GM21786 (cell line): Measurements from ENCODE around the gene ARSA.
"Not testable (repeated sequence)": the region's sequence is repeated elsewhere in the genome, so short reads cannot be mapped to it uniquely, and the experiment has no call there.

Experiments used
- ATAC-seq: cut with Tn5 transposase; IDR thresholded peaks from one replicate; pipeline ENCODE4 v1.9.1; 2021; ENCODE audit not compliant: unreplicated experiment

Gene ARSA

GRCh38 chr22:50656122-50657070, 28.4 kb upstream of the ARSA start:
- no peak for ATAC-seq

GRCh38 chr22:50654664-50655063, 26.7 kb upstream of the ARSA start:
- not testable (repeated sequence) for ATAC-seq

GRCh38 chr22:50653256-50653655, 25.3 kb upstream of the ARSA start:
- no peak for ATAC-seq

DNA sequence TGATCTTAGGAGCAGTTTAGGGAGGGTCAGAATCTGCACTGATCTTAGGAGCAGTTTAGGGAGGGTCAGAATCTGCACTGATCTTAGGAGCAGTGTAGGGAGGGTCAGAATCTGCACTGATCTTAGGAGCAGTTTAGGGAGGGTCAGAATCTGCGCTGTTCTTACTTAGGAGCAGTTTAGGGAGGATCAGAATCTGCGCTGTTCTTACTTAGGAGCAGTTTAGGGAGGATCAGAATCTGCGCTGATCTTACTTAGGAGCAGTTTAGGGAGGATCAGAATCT, 15.8 kb upstream of the ARSA start:
- not testable (repeated sequence) for ATAC-seq

- not testable (repeated sequence) for ATAC-seq
These were observed 15.3 kb upstream of the ARSA start for GRCh38 chr22:50643021-50643820.

GRCh38 chr22:50641696-50642607, 14.0 kb upstream of the ARSA start:
- ATAC-seq: no peak

DNA sequence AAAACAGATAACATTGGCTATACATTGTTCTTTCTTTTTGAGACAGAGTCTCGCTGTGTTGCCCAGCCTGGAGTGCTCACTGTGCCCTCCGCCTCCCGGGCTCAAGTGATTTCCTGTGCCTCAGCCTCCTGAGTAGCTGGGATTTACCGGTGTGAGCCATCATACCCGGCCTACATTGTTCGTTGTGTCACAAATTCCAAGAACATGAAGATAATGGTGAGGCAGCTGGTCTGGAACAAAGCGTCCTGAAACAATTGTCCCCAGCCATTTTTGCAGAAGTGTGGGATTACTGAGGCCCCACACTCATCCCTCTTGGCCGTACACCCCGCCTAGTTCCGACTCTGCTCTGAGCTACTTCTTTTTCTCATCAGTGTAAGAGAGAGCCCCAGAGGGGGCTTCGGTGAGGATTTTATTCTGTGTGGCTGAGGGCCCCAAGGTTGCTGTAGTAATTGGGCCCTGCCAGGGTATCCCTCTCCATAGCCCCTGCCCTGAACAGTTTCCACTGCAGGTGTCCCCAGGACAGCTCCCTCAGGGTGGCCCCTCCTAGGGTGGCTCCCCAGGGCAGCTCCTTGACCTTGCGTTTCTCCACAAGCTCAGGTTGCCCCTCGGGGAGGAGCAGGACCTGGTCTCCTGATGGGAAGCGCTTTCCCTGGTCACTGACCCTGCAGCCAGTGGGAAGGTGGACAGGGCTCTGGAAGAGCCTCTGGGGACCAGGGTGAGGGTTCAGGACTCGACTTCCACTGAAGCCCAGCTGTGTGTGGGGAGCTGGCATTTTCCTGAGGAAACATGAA, 13.1 kb upstream of the ARSA start:
- no peak for ATAC-seq

DNA sequence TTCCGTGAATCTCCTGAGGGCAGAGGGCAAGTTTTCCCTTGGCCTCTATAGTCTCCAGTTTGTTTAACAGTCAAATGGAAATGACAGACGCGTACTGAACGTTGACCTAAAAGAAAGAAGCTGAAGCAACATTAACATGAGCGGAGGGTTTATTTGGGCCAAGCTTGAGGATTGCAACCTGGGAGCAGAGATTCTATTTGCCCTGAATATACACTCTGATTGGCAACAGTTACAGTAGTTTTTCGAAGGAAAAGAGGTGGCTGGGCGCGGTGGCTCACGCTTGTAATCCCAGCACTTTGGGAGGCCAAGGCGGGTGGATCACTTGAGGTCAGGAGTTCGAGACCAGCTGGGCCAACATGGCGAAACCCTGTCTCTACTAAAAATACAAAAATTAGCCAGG, 12.3 kb upstream of the ARSA start:
- ATAC-seq: not testable (repeated sequence)

DNA sequence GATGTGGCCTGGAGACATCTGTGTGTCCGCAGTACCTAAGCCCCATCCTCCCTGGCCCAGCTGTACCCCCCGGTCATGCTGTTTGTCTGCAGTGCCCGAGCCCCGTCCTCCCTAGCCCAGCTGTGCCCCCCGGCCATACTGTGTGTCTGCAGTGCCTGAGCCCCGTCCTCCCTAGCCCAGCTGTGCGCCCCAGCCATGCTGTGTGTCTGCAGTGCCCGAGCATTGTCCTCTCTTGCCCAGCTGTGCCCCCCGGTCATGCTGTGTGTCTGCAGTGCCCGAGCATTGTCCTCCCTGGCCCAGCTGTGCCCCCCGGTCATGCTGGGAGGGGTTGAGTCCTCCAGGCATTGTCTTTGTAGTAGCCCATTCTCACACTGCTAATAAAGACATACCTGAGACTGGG, 7.6 kb upstream of the ARSA start:
- ATAC-seq: no peak

GRCh38 chr22:50633771-50634170, 5.8 kb upstream of the ARSA start:
- no peak for ATAC-seq

DNA sequence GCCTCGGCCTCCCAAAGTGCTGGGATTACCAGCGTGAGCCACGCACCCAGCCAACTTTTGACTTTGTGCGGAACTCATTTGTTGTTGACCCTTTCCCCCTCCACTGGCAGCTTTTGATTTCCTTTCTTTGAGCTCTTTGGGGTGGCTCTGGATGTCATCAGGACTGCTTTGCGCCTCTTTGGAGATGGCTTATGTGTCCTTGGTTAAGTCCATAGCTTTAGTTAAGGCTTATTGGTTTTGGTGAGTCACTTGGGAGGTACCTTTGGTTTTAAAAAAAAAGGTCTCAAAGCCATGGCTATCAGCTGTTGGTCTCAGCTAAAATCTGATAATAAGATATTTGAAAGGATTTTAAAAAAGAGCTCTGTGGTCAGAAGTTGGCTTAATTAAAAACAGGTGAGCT, 5.1 kb upstream of the ARSA start:
- ATAC-seq: no peak

GRCh38 chr22:50630376-50630775, 2.4 kb upstream of the ARSA start:
- no peak for ATAC-seq

DNA sequence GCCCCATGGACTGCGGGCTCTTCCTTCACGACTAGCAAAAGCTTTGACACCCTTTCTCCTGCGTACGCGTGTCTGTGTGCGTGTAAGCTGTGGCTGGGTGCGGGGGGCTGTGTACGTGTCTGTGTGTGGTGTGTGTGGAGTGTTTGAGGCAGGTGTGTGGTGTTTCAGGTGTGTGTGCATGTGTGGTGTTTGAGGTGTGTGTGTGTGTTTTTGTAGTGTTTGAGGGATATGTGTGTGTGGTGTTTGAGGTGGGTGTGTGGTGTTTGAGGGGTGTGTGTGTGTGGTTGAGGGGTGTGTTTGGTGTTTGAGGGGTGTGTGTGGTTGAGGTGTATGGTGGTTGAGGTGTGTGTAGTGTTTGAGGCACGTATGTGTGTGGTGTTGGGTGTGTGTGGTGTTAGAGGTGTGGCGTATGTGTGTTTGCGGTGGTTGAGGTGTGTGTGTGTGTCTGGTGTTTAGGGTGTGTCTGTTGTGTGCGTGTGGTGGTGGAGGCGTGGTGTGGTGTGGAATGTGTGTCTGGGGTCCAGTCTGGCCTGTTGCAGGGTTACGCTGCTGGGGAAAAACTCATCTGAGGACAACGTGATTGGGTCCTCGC, 687 bp upstream of the ARSA start:
- ATAC-seq: no peak

DNA sequence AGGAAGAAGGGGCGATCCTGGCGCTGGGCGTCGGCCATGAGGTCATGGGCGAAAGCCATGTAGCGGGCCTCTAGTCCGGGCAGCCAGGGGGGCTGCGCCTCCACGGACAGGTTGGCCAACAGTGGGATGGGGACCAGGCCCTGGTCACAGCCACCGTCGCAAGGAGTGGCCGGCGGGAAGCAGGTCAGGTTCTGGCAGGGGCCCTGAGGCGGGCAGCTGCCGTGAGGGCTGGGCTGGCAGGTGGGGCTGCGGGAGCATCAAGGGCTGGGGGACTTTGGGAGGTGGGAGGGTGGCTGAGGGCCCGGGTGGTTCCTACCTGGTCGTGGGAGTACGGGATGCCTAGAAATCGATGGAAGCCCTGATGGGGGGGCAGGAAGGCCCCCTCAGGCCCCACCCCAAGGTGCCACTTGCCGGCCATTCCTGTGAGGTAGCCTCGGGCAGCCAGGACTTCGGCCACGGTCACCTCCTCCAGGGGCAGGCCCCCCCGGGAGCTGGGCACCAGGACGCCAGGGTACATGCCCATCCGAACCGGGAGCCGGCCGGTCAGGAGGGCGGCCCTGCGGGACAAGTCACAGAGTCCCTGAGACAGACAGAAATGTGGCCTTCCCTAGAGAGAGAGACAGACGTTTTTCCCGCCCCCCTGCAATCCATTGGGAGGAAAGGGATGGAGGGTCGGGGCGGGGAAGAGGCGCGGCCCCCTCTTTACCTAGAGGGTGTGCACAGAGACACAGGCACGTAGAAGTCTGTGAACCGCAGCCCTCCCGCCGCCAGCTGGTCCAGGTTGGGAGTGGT, 906 bp downstream of the ARSA start:
- ATAC-seq: no peak

- ATAC-seq: no peak
These were observed 1.6 kb downstream of the ARSA start for GRCh38 chr22:50626314-50626849.

DNA sequence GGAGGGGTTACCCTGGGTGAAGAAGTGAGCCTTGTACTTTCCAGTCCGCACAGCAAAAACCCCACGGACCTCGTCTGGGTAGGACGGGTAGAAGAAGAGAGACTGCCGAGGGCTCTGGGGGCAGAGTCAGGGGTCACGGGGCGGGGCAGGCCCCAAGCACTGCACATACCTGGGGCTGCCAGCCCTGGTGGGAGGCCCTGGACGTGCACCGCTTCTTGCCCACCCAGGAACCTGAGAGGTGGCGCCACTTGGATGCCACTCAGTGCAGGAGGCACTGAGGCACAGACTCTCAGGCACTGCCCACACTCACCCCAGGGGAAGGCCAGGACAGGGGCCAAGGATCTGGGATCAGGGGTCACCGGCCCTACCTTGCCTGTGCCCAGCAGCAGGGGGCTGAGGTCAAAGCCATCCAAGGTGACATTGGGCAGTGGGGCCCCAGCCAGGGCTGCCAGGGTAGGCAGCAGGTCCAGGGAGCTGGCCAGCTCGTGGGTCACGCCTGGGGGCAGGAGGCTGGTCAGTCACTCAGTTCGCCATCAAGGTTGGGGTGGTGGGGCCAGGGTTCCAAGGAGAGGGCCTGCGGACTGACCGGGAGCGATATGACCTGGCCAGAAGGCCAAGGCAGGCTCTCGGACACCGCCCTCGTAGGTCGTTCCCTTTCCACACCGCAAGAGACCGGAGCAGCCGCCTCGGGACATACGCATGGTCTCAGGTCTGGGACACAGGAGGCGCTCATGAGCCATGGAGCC, 2.2 kb downstream of the ARSA start:
- ATAC-seq: no peak

GRCh38 chr22:50625131-50625567, 2.8 kb downstream of the ARSA start:
- ATAC-seq: no peak
